ENCODE measurements around the gene RXFP3. TPM values are rescaled to one million over a fixed set of nuclear protein-coding genes. Genes with fewer than 3 reads are reported as not detected.

The RXFP3 gene, protein sequence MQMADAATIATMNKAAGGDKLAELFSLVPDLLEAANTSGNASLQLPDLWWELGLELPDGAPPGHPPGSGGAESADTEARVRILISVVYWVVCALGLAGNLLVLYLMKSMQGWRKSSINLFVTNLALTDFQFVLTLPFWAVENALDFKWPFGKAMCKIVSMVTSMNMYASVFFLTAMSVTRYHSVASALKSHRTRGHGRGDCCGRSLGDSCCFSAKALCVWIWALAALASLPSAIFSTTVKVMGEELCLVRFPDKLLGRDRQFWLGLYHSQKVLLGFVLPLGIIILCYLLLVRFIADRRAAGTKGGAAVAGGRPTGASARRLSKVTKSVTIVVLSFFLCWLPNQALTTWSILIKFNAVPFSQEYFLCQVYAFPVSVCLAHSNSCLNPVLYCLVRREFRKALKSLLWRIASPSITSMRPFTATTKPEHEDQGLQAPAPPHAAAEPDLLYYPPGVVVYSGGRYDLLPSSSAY
- total RNA-seq, result under 1 TPM in 2 of 6 donors, not detected in 4; 0.09 TPM
- under 1 TPM in 1 of 2 donors, not detected in 1; 0.16 TPM for polyA plus RNA-seq

DNA sequence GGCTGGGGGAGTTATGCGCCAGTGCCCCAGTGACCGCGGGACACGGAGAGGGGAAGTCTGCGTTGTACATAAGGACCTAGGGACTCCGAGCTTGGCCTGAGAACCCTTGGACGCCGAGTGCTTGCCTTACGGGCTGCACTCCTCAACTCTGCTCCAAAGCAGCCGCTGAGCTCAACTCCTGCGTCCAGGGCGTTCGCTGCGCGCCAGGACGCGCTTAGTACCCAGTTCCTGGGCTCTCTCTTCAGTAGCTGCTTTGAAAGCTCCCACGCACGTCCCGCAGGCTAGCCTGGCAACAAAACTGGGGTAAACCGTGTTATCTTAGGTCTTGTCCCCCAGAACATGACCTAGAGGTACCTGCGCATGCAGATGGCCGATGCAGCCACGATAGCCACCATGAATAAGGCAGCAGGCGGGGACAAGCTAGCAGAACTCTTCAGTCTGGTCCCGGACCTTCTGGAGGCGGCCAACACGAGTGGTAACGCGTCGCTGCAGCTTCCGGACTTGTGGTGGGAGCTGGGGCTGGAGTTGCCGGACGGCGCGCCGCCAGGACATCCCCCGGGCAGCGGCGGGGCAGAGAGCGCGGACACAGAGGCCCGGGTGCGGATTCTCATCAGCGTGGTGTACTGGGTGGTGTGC lies at the start of gene RXFP3:
Gene RXFP3 (plus strand): TSS at position 6 of the 636 bp plus-strand sequence. CDS start 355 bp downstream, at position 361.
- Histone ChIP-seq H3K36me3 (no peaks in the 10 kb centered on the region), H3K27ac (no peak within 1 kb of the TSS), H3K4me1 (no peaks in the 10 kb centered on the region), H3K27me3 (peaks cover 0 to 23% (median 7%) of the 10 kb centered on the region in 4 donors), H3K9me3 (no peaks in the 10 kb centered on the region), H3K4me3 (peak within 1 kb of the TSS in 3 of 4 donors; percentile 7 to 41 (median 16))
- TF ChIP-seq, protein P1, sequence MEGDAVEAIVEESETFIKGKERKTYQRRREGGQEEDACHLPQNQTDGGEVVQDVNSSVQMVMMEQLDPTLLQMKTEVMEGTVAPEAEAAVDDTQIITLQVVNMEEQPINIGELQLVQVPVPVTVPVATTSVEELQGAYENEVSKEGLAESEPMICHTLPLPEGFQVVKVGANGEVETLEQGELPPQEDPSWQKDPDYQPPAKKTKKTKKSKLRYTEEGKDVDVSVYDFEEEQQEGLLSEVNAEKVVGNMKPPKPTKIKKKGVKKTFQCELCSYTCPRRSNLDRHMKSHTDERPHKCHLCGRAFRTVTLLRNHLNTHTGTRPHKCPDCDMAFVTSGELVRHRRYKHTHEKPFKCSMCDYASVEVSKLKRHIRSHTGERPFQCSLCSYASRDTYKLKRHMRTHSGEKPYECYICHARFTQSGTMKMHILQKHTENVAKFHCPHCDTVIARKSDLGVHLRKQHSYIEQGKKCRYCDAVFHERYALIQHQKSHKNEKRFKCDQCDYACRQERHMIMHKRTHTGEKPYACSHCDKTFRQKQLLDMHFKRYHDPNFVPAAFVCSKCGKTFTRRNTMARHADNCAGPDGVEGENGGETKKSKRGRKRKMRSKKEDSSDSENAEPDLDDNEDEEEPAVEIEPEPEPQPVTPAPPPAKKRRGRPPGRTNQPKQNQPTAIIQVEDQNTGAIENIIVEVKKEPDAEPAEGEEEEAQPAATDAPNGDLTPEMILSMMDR (IDR thresholded peaks at IDR 0.05), result no peak
- intact Hi-C loops (cut with DNase I), result loop anchor here in 2 of 3 donors (10.0 kb wide), 2 partner anchors 462 to 502 kb away; no protein-coding TSS in a partner anchor
- FAIRE-seq, result no peak
- ATAC-seq, result peak; percentile 34 to 66 (median 63)
- peak in 4 of 6 donors; percentile 12 to 68 (median 38) for DNase-seq
- whole genome bisulfite sequencing, 2 donors, result 5 to 6% methylated on average over 45 of the region's 45 CpGs

DNA sequence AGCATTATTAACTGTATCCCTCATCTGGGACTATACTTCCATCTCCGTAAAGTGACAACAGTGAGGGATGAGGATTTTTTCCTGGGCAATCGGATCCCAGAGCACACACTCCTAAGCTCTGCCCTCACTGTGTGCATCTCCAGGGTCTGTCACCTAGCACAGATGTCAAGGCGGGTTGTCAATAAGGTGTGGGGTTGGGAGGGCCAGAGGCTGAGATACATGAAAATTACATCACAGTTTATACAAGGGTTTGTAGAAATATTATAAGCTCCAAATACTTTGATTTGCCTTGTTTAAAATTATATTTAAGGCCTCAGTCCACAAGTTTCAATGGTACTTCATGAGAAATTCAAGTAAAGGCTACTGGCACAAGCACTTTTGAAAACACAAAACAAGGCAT lies 48.9 kb upstream of the RXFP3 start:
- H3K9me3 ChIP-seq, result no peaks in the 10 kb centered on the region
- no peaks in the 10 kb centered on the region for H3K4me1 ChIP-seq
- H3K4me3 ChIP-seq, result no peak overlapping the region
- intact Hi-C loops (cut with DNase I), result no loop called here
- ATAC-seq (no peak), DNase-seq (no peak), FAIRE-seq (no peak)
- 58 to 79% methylated on average over 3 of the region's 3 CpGs for WGBS, 2 donors
- H3K27ac ChIP-seq, result no peak overlapping the region
- peaks cover 0 to 6% (median 0%) of the 10 kb centered on the region in 4 donors for H3K27me3 ChIP-seq
- TF ChIP-seq, protein P1 (IDR thresholded peaks at IDR 0.05), result no peak
- H3K36me3 ChIP-seq, result no peaks in the 10 kb centered on the region

DNA sequence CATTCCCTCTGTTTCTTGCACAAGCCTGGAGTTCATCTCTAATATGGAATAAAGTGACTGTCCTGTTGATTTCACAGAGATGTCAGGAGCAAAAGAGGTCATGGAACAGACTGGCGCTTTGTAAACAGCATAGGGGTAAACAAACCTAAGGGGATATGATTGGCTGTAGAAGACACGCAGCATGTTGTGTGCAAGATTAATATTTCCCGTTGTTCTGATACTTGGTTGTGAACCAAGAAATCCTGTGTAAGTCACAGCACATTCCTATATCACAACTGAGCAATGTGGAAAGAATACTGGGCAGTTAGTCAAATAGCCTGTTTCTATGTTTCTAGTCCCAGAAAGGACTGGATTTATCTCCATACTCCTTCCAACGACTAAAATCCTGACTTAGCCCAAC lies 47.6 kb upstream of the RXFP3 start:
- Histone ChIP-seq H3K9me3 (no peaks in the 10 kb centered on the region), H3K4me3 (no peak overlapping the region), H3K27me3 (peaks cover 0 to 6% (median 0%) of the 10 kb centered on the region in 4 donors), H3K36me3 (no peaks in the 10 kb centered on the region), H3K27ac (no peak overlapping the region), H3K4me1 (no peaks in the 10 kb centered on the region)
- DNase-seq (no peak), ATAC-seq (no peak), FAIRE-seq (no peak)
- 35 to 36% methylated on average over 4 of the region's 4 CpGs for WGBS, 2 donors
- TF ChIP-seq, protein P1 (IDR thresholded peaks at IDR 0.05), result no peak
- intact Hi-C loops (cut with DNase I), result no loop called here

DNA sequence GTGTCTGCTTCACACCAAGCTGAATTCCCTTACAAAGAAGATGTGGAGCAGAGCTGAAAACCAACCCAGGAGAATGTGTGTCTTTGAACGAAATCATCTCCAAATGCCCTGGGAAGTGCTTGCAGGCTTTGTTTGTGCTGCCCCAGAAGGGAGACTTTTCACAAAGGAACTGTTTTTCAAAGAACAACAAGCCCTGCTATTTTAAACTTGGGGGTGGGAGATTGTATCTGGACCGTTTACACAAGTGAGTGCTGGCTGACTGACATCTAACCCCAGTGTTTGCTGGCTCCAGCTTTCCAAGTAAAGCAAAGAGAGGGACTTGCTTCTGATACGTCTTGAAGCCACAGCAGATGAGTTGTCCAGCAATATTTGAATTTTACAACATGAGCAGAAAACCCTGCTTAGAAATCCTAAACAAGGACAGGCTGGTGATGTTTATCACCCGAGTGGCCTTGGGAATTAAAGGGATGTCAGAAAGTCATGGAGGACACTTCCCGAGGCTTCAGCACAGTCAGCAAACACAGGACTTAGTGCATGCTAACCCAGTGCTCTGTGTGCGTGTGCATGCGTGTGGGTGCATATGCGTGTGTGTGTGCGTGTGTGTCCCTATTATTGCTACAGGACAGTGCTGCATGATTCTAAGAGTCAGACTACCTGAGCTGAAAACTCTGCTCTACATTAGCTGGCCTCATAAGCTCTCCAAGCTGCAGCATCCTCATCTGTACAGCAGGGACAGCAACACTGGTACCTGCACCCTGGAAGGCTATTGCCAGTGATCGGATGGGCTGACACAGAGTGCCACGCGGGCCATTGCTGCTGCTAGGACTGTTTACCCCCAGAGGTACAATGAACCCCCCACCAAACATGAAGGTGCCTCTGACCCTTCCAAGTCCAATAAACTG lies 45.8 kb upstream of the RXFP3 start:
- peaks cover 0 to 6% (median 0%) of the 10 kb centered on the region in 4 donors for H3K27me3 ChIP-seq
- no peaks in the 10 kb centered on the region for H3K9me3 ChIP-seq
- H3K27ac ChIP-seq, result no peak overlapping the region
- no peaks in the 10 kb centered on the region for H3K36me3 ChIP-seq
- DNase-seq (no peak), FAIRE-seq (no peak), ATAC-seq (no peak)
- TF ChIP-seq, protein P1 (IDR thresholded peaks at IDR 0.05), result no peak
- WGBS, 2 donors, result 42 to 54% methylated on average over 12 of the region's 12 CpGs
- H3K4me3 ChIP-seq, result no peak overlapping the region
- no peaks in the 10 kb centered on the region for H3K4me1 ChIP-seq
- intact Hi-C loops (cut with DNase I), result no loop called here

Data from pancreas (tissue), 10 donors.